D721Med (cell line): ENCODE results near the gene ANKRD12.

Experiments used
- DNase-seq: peaks from one replicate; pipeline ENCODE4 v3.0.0; 2011; ENCODE audit warnings: low spot score; ENCODE audit not compliant: insufficient read length
- FAIRE-seq: peaks from 2 replicates; lab custom pipeline; 2011; peaks lifted over from hg19 to GRCh38; lab: Jason Lieb, UNC
- CTCF ChIP-seq: IDR thresholded peaks from 2 replicates; pipeline ENCODE4 v1.5.1; 2012; ENCODE audit warnings: mild to moderate bottlenecking, control low read depth; ENCODE audit not compliant: insufficient read depth; ENCODE audit errors: missing control alignments

The ANKRD12 gene

GRCh38 chr18:9275890-9276289 lies 139.3 kb downstream of the ANKRD12 start:
- FAIRE-seq: no peak
- no peak for DNase-seq
- TF ChIP-seq CTCF: no peak

GRCh38 chr18:9278028-9278427 lies 141.4 kb downstream of the ANKRD12 start:
- DNase-seq (no peak), FAIRE-seq (no peak)
- TF ChIP-seq CTCF: no peak

GRCh38 chr18:9280849-9281248 lies 144.3 kb downstream of the ANKRD12 start:
- TF ChIP-seq CTCF: no peak
- FAIRE-seq: no peak
- no peak for DNase-seq

- peak; percentile 38 for FAIRE-seq
- no peak for TF ChIP-seq CTCF
Measured at GRCh38 chr18:9281780-9282179, 145.2 kb downstream of the ANKRD12 start.

GRCh38 chr18:9283791-9284190 lies 147.2 kb downstream of the ANKRD12 start:
- no peak for TF ChIP-seq CTCF
- FAIRE-seq: no peak
- DNase-seq: no peak

More at GRCh38 chr18:9281780-9282179, 145.2 kb downstream of the ANKRD12 start:
- DNase-seq: no peak

GRCh38 chr18:9285604-9286003 lies 149.0 kb downstream of the ANKRD12 start:
- no peak for DNase-seq
- TF ChIP-seq CTCF: no peak
- FAIRE-seq: no peak

- TF ChIP-seq CTCF: no peak
- FAIRE-seq (no peak), DNase-seq (no peak)
Measured at GRCh38 chr18:9287036-9287435, 150.5 kb downstream of the ANKRD12 start.
